KMS-11 (cell line): ENCODE measurements around the gene ORAI3.
A peak's percentile ranks its signal among the peaks of the same experiment; 100 is the strongest.

Experiments used
- H2AFZ ChIP-seq: fragments of 200-600 bp; sonication (generic); 2 replicates; pipeline ENCODE4 v1.6.1; 2016; ENCODE audit warnings: antibody characterized with exemption, mixed run types, low read depth
- H3K27ac ChIP-seq: fragments of 200-600 bp; sonication (generic); 2 replicates; pipeline ENCODE4 v1.6.1; 2016; ENCODE audit warnings: mild to moderate bottlenecking, mixed run types
- H3K27me3 ChIP-seq: fragments of 200-600 bp; sonication (generic); 2 replicates; pipeline ENCODE4 v1.6.1; 2017; ENCODE audit warnings: mild to moderate bottlenecking, low read depth, mixed run types, moderate library complexity; ENCODE audit not compliant: insufficient read depth
- H3K36me3 ChIP-seq: fragments of 200-600 bp; sonication (generic); 2 replicates; pipeline ENCODE4 v1.6.1; 2017; ENCODE audit warnings: mild to moderate bottlenecking, mixed run types; ENCODE audit not compliant: insufficient read depth
- H3K4me1 ChIP-seq: fragments of 200-600 bp; sonication (generic); 2 replicates; pipeline ENCODE4 v1.6.1; 2016; ENCODE audit warnings: mild to moderate bottlenecking, low read depth, mixed run types; ENCODE audit not compliant: poor library complexity, severe bottlenecking
- H3K4me2 ChIP-seq: fragments of 200-600 bp; sonication (generic); 2 replicates; pipeline ENCODE4 v1.7.0; 2016; ENCODE audit warnings: mild to moderate bottlenecking, mixed run types
- H3K4me3 ChIP-seq: fragments of 200-600 bp; sonication (generic); IDR thresholded peaks from 2 replicates; pipeline ENCODE4 v1.6.1; 2017; ENCODE audit warnings: low read depth, low read length, mixed read lengths; ENCODE audit not compliant: insufficient read depth
- H3K79me2 ChIP-seq: fragments of 200-600 bp; sonication (generic); 2 replicates; pipeline ENCODE4 v1.6.1; 2016; ENCODE audit warnings: low read depth, mixed run types; ENCODE audit not compliant: insufficient read depth
- H3K9ac ChIP-seq: fragments of 200-600 bp; sonication (generic); 2 replicates; pipeline ENCODE4 v1.6.1; 2016; ENCODE audit warnings: mild to moderate bottlenecking, mixed run types
- H4K20me1 ChIP-seq: fragments of 200-600 bp; sonication (generic); 2 replicates; pipeline ENCODE4 v1.6.1; 2016; ENCODE audit warnings: mild to moderate bottlenecking, mixed run types; ENCODE audit not compliant: insufficient read depth
- TF ChIP-seq, protein P1 (sequence below): fragments of 200-600 bp; sonication (generic); conservative IDR thresholded peaks from 2 replicates; pipeline ENCODE4 v1.6.1; 2017; ENCODE audit warnings: low read depth, mild to moderate bottlenecking, antibody characterized with exemption, low read length, moderate library complexity, mixed read lengths

ORAI3 gene

DNA sequence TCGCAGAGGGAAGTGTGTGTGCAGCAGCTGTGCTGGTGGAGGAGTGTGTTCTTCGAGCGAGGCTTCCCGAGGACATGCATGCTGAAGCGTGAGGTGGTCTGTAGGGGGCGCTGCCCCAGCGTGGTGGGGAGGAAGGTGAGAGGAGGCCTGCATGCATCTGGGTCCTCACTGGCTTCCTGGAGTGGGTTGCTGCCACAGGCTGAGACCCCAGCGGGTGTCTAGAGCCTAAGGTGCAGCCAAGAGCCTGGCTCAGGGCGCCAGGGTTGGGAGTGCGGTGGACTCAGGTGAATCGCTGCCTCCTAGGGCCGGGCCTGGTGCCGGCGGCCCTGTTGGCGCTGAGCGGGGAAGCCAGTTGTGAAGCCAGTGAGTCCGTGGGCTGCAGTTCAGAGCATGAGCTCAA is 28.6 kb downstream of the ORAI3 start:
- H3K36me3 ChIP-seq, result peaks cover 13% of the 10 kb centered on the region; the same call in 1 of the 2 replicates
- no peaks in the 10 kb centered on the region for H3K79me2 ChIP-seq
- no peaks in the 10 kb centered on the region for H4K20me1 ChIP-seq
- no peaks in the 10 kb centered on the region for H3K4me1 ChIP-seq
- H3K4me2 ChIP-seq, result no peak overlapping the region
- H2AFZ ChIP-seq, result no peak overlapping the region
- no peak overlapping the region for H3K27ac ChIP-seq
- TF ChIP-seq, protein P1, sequence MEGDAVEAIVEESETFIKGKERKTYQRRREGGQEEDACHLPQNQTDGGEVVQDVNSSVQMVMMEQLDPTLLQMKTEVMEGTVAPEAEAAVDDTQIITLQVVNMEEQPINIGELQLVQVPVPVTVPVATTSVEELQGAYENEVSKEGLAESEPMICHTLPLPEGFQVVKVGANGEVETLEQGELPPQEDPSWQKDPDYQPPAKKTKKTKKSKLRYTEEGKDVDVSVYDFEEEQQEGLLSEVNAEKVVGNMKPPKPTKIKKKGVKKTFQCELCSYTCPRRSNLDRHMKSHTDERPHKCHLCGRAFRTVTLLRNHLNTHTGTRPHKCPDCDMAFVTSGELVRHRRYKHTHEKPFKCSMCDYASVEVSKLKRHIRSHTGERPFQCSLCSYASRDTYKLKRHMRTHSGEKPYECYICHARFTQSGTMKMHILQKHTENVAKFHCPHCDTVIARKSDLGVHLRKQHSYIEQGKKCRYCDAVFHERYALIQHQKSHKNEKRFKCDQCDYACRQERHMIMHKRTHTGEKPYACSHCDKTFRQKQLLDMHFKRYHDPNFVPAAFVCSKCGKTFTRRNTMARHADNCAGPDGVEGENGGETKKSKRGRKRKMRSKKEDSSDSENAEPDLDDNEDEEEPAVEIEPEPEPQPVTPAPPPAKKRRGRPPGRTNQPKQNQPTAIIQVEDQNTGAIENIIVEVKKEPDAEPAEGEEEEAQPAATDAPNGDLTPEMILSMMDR, result peak; percentile 36; the same call in 1 of the 2 replicates
- no peak overlapping the region for H3K4me3 ChIP-seq
- H3K27me3 ChIP-seq, result no peaks in the 10 kb centered on the region
- no peak overlapping the region for H3K9ac ChIP-seq

DNA sequence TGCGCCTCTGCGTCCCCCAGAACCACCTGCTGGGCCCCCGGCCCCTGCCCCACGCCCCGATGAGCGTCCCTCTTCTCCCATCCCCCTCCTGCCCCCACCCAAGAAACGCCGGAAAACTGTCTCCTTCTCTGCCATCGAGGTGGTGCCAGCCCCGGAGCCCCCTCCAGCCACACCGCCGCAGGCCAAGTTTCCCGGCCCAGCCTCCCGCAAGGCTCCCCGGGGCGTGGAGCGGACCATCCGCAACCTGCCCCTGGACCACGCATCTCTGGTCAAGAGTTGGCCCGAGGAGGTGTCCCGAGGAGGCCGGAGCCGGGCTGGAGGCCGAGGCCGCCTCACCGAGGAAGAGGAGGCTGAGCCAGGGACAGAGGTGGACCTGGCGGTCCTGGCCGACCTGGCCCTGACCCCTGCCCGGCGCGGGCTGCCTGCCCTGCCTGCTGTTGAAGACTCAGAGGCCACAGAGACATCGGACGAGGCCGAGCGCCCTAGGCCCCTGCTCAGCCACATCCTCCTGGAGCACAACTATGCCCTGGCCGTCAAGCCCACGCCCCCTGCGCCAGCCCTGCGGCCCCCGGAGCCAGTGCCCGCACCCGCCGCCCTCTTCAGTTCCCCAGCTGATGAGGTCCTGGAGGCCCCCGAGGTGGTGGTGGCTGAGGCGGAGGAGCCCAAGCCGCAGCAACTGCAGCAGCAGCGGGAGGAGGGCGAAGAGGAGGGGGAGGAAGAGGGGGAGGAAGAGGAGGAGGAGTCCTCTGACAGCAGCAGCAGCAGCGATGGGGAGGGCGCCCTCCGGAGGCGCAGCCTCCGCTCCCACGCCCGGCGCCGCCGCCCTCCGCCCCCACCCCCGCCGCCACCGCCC is 30.5 kb downstream of the ORAI3 start:
- H4K20me1 ChIP-seq, result no peaks in the 10 kb centered on the region
- no peak overlapping the region for H3K4me3 ChIP-seq
- H3K9ac ChIP-seq, result no peak overlapping the region
- H3K4me1 ChIP-seq, result no peaks in the 10 kb centered on the region
- H3K4me2 ChIP-seq, result no peak overlapping the region
- H3K27me3 ChIP-seq, result no peaks in the 10 kb centered on the region
- no peak overlapping the region for H3K27ac ChIP-seq
- H3K79me2 ChIP-seq, result no peaks in the 10 kb centered on the region
- H3K36me3 ChIP-seq, result peaks cover 5% of the 10 kb centered on the region; the same call in 1 of the 2 replicates
- TF ChIP-seq, protein P1, result no peak
- H2AFZ ChIP-seq, result no peak overlapping the region

GRCh38 chr16:30980023-30980371 is 31.1 kb downstream of the ORAI3 start:
- Histone ChIP-seq H3K27me3 (no peaks in the 10 kb centered on the region), H3K9ac (no peak overlapping the region), H3K79me2 (no peaks in the 10 kb centered on the region), H3K4me3 (no peak overlapping the region), H3K4me2 (no peak overlapping the region), H3K4me1 (no peaks in the 10 kb centered on the region), H2AFZ (no peak overlapping the region), H3K36me3 (peaks cover 5% of the 10 kb centered on the region; the same call in 1 of the 2 replicates), H4K20me1 (no peaks in the 10 kb centered on the region), H3K27ac (no peak overlapping the region)
- TF ChIP-seq, protein P1, result no peak

DNA sequence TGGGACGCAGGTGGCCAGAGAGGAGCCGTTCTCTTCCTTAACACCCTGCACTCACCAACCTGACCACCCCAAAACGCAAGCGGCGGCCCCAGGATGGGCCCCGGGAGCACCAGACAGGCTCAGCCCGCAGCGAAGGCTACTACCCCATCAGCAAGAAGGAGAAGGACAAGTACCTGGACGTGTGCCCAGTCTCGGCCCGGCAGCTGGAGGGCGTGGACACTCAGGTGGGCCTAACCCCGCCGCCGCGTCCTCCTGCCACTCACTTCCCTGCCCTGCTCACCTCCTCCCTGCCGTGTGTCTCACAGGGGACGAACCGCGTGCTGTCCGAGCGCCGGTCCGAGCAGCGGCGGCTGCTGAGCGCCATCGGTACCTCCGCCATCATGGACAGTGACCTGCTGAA is 31.6 kb downstream of the ORAI3 start:
- no peaks in the 10 kb centered on the region for H3K27me3 ChIP-seq
- H3K27ac ChIP-seq, result no peak overlapping the region
- H2AFZ ChIP-seq, result no peak overlapping the region
- H3K9ac ChIP-seq, result no peak overlapping the region
- H3K4me2 ChIP-seq, result no peak overlapping the region
- no peaks in the 10 kb centered on the region for H3K4me1 ChIP-seq
- no peaks in the 10 kb centered on the region for H3K79me2 ChIP-seq
- no peaks in the 10 kb centered on the region for H4K20me1 ChIP-seq
- H3K36me3 ChIP-seq, result peaks cover 5% of the 10 kb centered on the region; the same call in 1 of the 2 replicates
- TF ChIP-seq, protein P1, result no peak
- H3K4me3 ChIP-seq, result no peak overlapping the region
